GM18858 (cell line): ENCODE measurements around the gene GBF1.
"Not testable (repeated sequence)": the region's sequence is repeated elsewhere in the genome, so short reads cannot be mapped to it uniquely, and the experiment has no call there.

Experiments
- ATAC-seq: cut with Tn5 transposase; IDR thresholded peaks from one replicate; pipeline ENCODE4 v1.9.1; 2021; ENCODE audit not compliant: unreplicated experiment

Gene GBF1

DNA sequence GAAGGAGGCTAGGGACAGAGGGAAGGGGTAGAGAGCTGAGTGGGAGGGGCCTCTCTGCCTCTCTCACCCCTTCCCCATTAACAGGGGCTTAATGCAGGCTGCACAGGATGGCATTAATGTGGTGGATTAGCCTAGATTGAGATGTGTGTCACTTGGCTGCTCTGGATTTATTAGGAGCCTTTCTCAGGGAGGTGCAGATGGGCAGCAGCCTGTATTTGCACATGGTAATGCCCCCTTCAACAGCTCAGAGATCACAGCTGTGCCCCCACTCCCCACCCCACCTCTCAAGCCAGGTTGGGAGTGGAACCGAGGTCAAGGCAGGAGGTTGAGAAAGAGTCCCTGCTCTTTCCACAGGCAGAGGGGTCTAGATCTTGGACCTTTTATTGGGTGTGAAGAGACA lies 11.3 kb upstream of the GBF1 start:
- ATAC-seq = no peak

DNA sequence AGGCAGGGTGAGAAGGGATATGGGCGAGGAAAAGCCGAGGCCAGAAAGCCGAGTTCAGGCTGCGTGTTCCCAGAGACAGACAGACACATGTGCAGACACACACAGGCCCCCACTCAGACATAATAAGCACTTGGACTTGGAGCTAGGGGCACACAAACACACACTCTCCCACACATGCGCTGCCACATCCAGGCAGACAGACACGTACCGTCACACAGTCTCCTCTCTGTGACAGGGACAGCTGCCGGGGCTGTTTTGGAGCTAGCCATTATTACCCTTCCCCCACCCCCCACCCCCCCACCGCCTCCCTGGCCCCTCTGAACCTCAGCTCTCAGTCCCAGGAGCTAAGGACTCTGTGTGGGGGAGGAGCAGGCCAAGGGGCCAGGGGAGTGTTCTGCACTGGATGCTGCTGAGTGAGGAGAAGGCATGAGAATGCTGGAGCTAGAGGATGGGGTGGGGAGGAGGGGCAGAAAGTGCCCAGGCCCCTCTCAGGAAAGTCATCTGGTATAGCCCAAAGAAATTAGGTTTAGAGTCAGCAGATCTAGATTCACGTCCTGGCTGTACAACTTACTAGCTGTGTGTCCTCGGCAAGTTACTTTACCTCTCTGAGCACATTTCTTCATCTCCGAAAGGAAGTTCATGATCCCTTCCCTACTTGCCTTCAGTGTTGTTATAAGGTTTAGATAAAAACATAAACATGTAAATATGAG lies 10.3 kb upstream of the GBF1 start:
- ATAC-seq = no peak

DNA sequence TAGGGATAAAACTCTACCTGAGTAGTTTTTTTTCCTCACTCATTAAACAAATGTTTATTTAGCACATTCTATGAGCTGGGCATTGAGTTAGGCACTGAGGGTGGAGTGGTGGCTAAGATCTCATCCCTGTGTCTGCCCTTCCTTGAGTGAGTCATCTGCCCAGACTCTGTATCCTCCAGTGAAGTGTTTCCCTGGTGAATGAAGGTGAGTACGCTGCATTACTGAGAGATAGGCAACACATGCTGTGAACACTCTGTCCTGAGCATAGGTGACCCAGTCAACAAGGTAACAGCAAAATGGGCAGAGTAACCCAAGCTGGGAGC lies 9.8 kb upstream of the GBF1 start:
- no peak for ATAC-seq

DNA sequence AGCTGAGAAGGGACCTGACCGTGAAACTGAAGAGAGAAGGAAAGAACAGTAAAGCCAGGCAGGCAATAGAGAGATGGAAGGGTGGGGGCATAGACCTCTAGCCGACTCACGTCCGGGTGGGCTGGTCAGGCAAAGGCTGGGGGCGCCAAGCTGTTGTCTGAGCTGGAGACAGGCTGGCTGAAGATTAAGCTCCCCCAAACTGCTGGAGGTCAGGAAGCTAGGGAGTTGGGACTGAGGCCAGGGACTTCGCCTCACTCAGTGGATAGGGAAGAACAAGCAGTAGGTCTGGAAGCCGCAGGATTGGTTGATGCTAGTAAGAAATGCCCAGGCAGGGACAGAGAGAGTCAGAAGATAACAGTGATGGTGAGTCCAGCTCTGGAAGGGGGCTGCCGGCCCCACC lies 9.3 kb upstream of the GBF1 start:
- ATAC-seq = no peak

DNA sequence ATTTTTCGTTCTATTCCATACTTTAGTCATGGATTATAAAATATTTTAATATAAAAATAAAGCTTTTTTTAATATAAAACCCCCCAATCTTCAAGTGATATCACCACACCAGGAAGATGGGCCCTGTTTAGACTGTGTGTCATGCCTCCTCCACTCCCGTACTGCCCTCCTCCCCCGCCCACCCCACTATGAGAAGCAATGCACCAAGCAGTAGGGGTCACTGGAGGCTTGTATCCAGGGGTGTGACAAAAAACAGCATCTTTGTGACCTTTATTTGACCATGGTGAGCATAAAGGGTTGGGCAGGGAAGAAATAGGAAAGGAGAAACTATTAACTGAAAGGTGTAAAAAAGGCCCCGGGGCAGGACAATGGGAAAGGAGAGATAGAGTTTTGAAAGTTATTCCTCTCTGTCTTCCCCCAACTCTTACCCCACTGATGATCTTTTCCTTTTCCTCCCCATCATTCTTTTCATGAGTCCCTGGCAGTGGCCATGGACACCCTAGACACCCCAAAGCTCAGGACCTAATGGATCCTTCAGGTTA lies 7.5 kb upstream of the GBF1 start:
- no peak for ATAC-seq

DNA sequence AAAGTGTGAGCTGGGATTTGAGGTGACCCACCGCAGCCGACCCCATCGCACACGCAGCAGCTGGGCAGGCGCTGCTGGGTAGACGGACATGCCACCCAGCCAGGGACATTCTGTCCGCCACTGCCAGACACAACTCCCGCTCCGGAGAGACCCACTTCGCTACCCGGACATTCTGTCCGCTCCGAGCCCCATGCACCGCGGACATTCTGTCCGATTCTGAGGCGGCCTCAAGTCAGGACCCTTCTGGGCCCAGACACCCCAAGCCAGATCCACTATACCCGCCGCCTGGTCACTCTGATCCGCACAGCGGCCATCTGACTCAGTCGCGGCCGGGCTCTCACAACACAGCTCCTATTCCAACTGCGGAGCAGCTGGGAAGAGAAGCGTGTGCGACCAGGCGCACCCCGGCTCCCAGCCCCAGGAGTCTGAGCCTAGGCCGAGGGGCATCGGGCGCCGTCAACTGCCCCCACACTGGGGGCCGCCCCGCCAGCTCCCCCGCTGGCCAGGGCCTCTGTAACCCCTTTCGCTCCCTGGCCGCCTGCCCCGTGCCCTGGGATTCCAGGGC lies 4.8 kb upstream of the GBF1 start:
- ATAC-seq = no peak

DNA sequence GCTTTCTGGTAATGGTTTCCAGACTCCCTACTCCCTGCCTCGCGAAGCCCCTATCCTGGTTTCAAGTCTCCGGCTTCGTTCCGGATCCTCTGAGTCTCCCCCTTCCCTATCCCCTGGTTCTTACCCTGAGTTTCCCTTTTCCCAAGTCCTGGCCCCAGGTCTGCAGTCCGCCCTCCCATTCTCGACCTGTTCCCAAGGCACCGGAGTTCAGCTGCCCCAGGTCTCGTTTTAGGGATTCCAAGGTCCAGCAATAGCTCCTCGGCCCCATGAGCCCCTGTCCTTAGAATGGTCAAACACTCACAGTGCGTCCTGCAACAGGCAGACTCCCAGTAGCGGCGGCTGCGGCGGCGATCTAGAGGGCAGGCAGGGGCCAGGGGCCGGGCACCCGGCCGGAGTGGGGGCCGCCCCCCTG lies 4.3 kb upstream of the GBF1 start:
- no peak for ATAC-seq

DNA sequence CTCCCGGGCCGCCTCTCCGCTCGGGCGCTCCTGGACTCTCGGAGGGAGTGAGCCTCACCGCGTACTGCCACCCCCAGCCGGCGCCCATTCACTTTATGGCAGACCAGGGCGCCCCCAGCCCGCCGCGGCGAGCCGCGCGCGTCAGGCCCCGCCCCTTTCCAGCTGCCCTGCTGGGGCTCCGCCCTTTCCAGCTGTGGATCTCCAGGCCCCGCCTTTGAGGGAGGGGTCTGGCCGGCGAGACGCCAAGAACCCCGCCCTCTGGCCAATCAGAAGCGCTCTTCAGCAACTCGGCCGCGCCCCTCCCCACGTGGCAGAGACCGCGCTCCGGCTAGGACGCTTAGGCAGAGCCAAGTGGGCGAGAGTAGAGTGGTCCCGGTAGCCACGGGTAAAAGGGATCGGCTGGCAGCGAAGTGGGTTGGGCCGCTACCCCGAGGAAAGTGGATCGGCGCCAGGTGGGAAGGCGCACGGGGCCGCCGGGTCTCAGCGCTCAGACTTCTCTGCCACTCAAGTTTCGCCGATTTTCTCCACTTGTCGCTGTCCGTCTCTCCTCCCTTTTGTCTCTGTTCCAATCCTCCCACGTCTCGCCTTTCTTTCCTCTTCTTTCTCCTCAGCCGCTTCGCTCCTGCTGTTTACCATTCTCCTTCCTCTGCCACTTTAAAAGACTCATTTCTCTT lies 3.8 kb upstream of the GBF1 start, which contains the start of gene PITX3:
Gene PITX3 (minus strand): TSS at position 69 of the 674 bp plus-strand sequence. CDS start 9,432 bp downstream, outside the sequence.
- no peak for ATAC-seq

DNA sequence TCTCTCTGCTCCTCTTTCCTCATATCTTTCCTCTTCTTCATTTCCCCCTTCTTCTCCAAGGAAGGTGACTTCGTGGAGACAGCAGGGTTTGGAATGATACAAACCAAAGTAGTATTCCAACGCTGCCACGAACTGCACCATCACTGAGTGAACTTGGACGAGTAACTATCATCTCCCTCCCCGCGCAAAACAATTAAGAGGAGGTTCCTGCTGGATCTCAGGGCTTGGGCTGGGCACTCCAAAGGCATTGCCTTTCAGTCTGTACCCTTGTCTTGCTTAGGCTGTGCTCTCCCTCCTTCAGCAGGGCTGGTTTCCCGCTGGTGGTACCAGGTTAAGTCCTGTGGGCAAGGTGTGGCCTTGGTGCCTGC lies 3.2 kb upstream of the GBF1 start:
- no peak for ATAC-seq

DNA sequence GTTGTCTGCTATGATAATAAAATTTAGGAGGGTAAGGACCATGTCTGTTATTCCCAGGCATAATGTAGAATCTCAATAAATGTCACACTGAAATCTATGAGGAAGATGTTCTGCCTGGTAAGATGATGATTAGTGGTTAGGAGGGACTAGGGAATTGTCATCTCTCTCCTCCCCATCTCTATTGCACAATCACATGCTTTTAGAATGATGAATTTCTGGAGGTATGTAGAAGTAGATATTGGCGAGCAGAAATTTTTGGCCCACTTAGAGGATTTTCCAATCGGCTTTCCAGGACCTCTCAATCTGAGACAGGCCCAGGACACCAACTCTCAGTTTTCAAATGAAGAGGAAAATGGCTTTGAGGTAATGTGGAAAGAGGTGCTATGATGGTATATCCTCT lies 2.0 kb upstream of the GBF1 start:
- no peak for ATAC-seq

DNA sequence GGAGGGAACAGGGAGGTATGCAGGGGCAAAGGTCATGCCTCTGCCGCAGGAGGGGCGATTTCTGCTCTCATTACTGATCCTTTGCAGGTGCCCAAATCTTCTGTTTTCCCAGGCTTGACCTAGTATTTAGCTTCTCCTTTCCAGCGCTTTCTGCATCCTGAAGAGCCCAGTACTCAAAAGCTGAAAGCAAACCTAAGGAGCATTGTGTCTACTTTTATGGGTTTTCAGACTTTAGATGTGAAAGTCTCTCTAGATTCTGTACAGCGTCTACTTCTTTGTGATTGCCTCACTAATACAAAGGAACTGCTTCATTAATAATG lies 560 bp downstream of the GBF1 start:
- ATAC-seq = no peak

DNA sequence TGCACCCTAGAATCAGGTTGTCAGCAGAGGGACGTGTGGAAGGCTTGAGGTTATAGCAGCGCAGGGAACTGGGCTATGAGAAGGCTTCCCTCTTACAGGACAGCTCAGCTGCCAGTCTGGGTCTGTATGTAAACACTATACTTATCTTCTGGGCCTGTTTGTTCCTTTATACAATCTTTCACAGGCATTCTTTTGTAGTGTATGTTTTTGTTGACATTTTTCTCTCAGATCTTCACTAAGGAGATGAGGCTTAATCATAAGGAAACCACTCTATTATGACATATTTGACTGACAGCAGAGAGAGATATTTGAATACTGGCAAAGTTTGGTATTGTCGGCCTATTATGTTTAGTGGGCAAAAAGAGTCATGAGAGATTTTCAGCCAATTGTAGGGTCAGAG lies 929 bp downstream of the GBF1 start:
- ATAC-seq = no peak

DNA sequence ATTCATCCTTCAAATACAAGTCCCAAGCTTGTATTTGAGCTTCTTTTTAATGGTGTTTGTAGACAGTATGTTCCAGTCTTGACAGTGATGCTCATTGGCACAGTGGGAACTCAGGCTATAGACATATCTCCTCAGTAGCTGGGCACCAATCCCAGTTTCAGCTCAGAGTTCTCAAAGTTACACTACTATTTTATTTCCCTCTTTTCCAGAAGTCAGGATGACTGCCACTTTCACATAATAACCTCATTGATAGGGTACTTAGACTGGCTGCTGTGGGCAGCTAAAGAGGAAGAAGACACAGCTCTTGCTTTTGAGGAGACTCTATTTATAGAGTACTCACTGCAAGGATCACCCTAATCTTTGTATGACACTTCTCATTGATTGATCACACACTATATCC lies 2.4 kb downstream of the GBF1 start:
- ATAC-seq = no peak

DNA sequence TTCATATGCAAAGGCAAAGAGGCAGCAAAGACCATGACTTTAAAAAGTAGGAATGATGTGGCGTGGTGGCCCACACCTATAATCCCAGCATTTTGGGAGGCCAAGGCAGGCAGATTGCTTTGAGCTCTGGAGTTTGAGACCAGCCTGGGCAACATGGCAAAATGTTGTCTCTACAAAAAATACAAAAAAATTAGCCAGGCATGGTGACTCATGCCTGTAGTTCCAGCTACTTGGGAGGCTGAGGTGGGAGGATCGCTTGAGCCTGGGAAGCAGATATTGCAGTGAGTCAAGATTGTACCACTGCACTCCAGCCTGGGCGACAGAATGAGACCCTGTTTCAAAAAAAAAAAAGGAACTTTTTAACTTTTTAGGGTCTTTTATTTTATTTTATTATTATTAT lies 7.2 kb downstream of the GBF1 start:
- not testable (repeated sequence) for ATAC-seq

DNA sequence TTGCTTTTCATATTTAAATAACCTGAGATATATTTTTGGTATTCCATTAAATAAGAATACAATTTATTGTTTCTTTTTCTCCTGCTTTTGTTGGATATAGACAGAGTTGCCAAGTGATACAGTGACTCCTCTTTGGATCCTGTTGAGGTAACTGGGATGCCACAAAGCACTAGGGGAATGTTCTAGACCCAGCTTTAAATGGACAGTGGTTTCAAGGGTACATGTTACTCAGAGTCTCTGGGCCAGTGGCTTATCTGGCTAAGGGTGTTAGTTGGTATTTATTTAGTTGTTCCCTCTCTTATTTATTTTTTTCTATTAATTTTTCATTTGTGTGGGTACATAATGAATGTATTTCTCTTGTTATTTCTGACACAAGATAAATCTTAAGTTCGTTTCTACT lies 9.1 kb downstream of the GBF1 start:
- no peak for ATAC-seq

DNA sequence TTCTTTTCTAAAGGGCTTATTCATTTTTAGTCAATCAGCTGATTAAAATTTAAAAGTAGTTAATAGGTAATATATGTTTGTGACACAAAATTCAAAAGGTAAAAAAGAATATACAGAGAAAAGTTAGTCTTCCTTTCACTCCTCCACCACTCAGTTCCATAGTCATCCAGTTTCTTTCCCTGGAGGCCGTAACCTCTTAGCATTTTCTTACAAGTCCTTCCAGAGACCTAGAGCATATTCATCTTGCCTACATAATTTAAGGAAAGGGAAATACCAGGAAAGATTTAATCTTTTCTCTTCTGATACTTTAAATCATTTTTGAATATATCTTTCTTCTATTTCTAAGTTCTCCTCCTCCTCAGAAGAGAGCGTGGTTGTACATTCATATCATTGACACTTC lies 10.1 kb downstream of the GBF1 start:
- no peak for ATAC-seq

DNA sequence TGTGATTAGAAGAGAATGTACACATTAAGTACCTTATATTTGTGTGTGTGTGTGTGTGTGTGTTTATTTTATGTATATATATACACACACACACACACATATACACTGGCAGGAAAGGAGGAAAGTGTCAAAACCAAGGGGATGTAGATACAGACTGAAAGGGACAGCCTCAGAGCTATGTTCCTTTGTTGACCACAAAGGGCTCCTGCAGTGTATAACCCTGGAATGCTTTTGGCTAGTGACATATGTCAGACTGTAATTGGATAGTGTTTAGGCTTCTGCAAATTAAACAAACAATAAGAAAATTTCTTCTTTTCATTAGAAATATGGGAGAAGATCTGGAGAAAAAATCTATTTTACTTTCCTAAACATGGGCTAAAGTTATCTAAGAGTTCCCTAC lies 15.9 kb downstream of the GBF1 start:
- ATAC-seq = no peak

DNA sequence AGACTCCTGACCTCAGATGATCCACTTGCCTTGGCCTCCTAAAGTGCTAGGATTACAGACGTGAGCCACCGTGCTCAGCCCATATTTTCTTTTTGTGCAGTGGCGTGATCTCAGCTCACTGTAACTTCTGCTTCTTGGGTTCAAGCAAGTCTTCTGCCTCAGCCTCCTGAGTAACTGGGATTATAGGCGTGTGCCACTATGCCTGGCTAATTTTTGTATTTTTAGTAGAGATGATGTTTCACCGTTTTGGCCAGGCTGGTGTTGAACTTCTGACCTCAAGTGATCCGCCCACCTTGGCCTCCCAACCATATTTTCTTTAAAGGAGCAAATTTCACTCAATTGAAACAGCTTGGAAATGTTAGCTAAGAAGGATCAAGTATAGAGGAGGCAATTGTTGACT lies 16.5 kb downstream of the GBF1 start:
- no peak for ATAC-seq

DNA sequence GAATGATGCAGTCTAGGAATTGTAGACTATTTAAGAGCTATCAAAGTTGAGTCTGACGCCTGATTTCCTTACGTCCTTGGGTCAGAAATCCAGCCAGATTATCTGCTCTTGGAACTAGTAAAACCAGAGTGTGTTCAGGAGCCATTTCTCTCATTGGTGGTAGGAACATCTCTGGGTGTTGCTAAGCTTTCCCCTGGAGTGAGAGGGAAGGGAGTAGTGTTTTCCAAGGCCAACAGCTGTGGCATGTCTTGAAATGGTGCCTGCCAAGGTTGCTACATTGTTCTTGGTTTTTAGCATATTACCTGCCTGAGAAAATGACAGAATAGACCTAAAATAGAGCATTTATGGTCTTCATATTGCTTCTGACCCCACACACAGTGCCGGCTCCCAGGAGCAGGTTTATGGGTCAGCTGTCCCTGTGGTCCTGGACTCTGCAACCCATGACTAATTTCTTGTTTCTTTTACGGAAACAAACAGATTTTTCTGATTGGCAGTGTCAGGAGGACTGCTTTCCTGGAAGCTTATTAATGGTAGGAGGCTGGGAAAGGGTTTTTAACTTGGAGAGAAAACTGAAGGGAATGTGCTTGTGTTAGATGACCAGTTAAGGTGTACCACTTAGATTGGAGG lies 17.5 kb downstream of the GBF1 start:
- ATAC-seq = no peak

DNA sequence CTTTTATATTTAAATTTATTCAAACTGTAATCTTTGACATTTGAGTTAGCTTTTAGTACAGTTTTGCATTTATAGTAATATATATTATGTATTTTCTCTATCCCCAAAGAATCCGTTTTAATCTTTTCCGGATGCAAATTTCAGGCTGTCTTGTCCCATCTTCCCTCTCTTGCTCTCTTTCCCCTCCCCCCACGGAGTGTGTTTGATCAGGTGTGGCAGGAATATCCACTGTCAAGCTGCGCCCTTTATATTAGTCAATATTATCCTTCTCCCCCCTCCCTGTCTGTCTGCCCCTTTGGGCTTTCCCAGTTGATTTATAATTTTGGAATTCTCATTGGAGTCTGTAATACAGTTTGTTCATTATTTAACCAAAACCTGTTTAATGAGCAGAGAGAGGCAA lies 19.0 kb downstream of the GBF1 start:
- no peak for ATAC-seq

DNA sequence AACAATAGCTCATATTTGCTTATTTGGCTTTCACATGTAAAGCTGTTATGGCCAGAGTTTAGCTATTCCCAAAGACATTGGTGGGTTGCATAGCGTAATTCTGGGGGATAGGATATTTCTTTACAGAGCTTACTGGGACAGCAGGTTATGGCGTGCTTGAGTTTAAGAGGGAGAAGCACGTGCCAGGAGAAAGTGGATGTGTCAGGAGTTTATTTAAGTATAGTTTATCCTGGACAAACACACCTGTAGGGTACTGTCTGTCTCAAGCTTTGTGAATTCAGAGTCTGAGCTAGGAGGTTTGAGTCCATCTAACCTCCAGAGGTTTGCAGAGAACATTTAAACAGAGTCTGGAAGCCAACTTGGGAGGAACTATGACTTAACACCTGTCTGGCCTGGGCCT lies 21.3 kb downstream of the GBF1 start:
- no peak for ATAC-seq

DNA sequence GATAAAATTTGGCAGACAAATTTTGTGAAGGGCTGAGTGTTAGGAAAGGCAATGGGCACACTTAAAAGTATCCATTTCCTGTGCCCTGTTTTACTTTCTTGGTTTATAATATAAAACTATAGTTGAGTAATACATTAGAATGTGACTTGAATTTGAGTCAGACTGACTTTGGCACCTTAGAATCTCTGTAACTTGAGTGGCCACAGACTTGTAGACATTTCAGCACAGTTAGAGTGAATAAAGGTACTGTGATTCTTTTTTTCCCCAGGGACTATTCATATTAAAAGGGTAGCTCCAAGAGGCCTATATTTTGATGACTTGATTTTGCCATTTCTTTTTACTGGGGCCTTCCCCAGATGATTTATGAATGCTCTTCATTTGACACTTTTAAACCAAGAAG lies 22.4 kb downstream of the GBF1 start:
- no peak for ATAC-seq
